Measurements from ENCODE around the gene GPX2. TPM values are rescaled to one million over a fixed set of nuclear protein-coding genes. Genes with fewer than 3 reads are reported as not detected.

Gene GPX2
- polyA plus RNA-seq, 1 donor from 2014 or later, result not detected

- H3K27ac ChIP-seq (ENCODE audit: low read length), result no peak overlapping the region
These were observed 37.0 kb upstream of the GPX2 start for GRCh38 chr14:64979336-64980074.

GRCh38 chr14:64974563-64974962 lies 32.0 kb upstream of the GPX2 start:
- H3K27ac ChIP-seq (ENCODE audit: low read length), result no peak overlapping the region
- no peaks in the 10 kb centered on the region for H3K36me3 ChIP-seq (ENCODE audit: insufficient read depth, low read length)
- H3K27me3 ChIP-seq (ENCODE audit: insufficient read depth, low read depth, low read length), result no peaks in the 10 kb centered on the region
- H4K20me1 ChIP-seq (ENCODE audit: insufficient read depth), result no peaks in the 10 kb centered on the region
- H2AFZ ChIP-seq (ENCODE audit: low read depth, low read length), result no peak overlapping the region
- no peaks in the 10 kb centered on the region for H3F3A ChIP-seq (ENCODE audit: insufficient read depth, low read length, poor library complexity, severe bottlenecking)
- no peak overlapping the region for H3K4me3 ChIP-seq (ENCODE audit: low read length)
- H3K9me3 ChIP-seq (ENCODE audit: low read length), result no peaks in the 10 kb centered on the region
- H3K79me2 ChIP-seq (replicated peaks; ENCODE audit: insufficient read depth, low read length), result no peaks in the 10 kb centered on the region
- TF ChIP-seq MXI1 (conservative IDR thresholded peaks at IDR 0.05; ENCODE audit: poor library complexity, severe bottlenecking) (no peak), EP300 (conservative IDR thresholded peaks at IDR 0.05; ENCODE audit: poor library complexity, severe bottlenecking) (no peak), CTCF (IDR thresholded peaks at IDR 0.05; ENCODE audit: poor library complexity, severe bottlenecking) (no peak), REST (IDR thresholded peaks at IDR 0.05; ENCODE audit: borderline replicate concordance) (no peak), SMC3 (conservative IDR thresholded peaks at IDR 0.05; ENCODE audit: poor library complexity) (no peak), EZH2 (IDR thresholded peaks at IDR 0.05; ENCODE audit: borderline replicate concordance, insufficient read depth, low read length, poor library complexity, severe bottlenecking) (no peak), RAD21 (conservative IDR thresholded peaks at IDR 0.05) (no peak), POLR2AphosphoS5 (IDR thresholded peaks at IDR 0.05) (no peak), TAF1 (IDR thresholded peaks at IDR 0.05; ENCODE audit: low read depth) (no peak)
- no peak overlapping the region for H3K9ac ChIP-seq (ENCODE audit: low read length)
- no peaks in the 10 kb centered on the region for H3K9me2 ChIP-seq (ENCODE audit: insufficient read depth, low read length)
- H3K4me2 ChIP-seq (ENCODE audit: low read length), result no peak overlapping the region

More at GRCh38 chr14:64979336-64980074, 37.0 kb upstream of the GPX2 start:
- no peak overlapping the region for H3K9ac ChIP-seq (ENCODE audit: low read length)
- TF ChIP-seq MXI1 (conservative IDR thresholded peaks at IDR 0.05; ENCODE audit: poor library complexity, severe bottlenecking) (no peak), CTCF (IDR thresholded peaks at IDR 0.05; ENCODE audit: poor library complexity, severe bottlenecking) (no peak), RAD21 (conservative IDR thresholded peaks at IDR 0.05) (no peak)
- H3F3A ChIP-seq (ENCODE audit: insufficient read depth, low read length, poor library complexity, severe bottlenecking), result no peaks in the 10 kb centered on the region
- H2AFZ ChIP-seq (ENCODE audit: low read depth, low read length), result no peak overlapping the region
- H3K9me2 ChIP-seq (ENCODE audit: insufficient read depth, low read length), result no peaks in the 10 kb centered on the region
- no peaks in the 10 kb centered on the region for H3K79me2 ChIP-seq (replicated peaks; ENCODE audit: insufficient read depth, low read length)
- no peak overlapping the region for H3K4me3 ChIP-seq (ENCODE audit: low read length)
- H4K20me1 ChIP-seq (ENCODE audit: insufficient read depth), result no peaks in the 10 kb centered on the region
- no peak overlapping the region for H3K4me2 ChIP-seq (ENCODE audit: low read length)
- H3K27me3 ChIP-seq (ENCODE audit: insufficient read depth, low read depth, low read length), result no peaks in the 10 kb centered on the region
- no peaks in the 10 kb centered on the region for H3K36me3 ChIP-seq (ENCODE audit: insufficient read depth, low read length)
- no peaks in the 10 kb centered on the region for H3K9me3 ChIP-seq (ENCODE audit: low read length)
